ENCODE results near the gene SERINC2. TPM values are rescaled to one million over a fixed set of nuclear protein-coding genes. Genes with fewer than 3 reads are reported as not detected.
"Not testable (repeated sequence)": the region's sequence is repeated elsewhere in the genome, so short reads cannot be mapped to it uniquely, and the experiment has no call there.

SERINC2 gene
- total and polyA plus RNA-seq, 10 of the 15 experiments (the other 5 are each of a cell fraction or from before 2014, with no cell fraction given): 0.02 to 9.4 (median 0.50) TPM

DNA sequence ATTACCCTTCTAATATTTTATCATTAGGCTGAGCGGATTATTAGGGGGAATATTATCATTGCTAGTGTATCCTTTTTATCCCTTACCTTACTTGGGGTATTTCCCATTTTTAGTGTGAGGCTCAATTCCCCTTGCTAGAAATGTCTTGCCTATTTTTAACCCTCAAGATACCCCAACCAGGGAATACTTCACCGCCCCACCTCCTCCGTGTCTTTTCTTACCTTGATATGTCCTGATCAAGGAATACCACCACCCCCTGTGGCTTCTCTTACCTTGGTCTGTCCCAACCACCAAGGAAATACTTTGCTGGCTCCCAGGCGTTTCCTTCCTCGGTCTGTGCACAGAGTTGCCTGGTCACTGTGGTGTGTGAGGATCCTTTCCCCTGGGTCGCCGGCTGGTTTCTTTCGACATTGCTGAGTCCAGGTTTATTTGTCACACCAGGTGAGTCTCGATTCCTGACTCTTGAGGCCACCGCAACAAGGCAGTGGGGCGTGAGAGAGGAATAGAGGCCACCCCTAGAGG, 57.8 kb downstream of the SERINC2 start (continued):
- TF ChIP-seq, protein P1, sequence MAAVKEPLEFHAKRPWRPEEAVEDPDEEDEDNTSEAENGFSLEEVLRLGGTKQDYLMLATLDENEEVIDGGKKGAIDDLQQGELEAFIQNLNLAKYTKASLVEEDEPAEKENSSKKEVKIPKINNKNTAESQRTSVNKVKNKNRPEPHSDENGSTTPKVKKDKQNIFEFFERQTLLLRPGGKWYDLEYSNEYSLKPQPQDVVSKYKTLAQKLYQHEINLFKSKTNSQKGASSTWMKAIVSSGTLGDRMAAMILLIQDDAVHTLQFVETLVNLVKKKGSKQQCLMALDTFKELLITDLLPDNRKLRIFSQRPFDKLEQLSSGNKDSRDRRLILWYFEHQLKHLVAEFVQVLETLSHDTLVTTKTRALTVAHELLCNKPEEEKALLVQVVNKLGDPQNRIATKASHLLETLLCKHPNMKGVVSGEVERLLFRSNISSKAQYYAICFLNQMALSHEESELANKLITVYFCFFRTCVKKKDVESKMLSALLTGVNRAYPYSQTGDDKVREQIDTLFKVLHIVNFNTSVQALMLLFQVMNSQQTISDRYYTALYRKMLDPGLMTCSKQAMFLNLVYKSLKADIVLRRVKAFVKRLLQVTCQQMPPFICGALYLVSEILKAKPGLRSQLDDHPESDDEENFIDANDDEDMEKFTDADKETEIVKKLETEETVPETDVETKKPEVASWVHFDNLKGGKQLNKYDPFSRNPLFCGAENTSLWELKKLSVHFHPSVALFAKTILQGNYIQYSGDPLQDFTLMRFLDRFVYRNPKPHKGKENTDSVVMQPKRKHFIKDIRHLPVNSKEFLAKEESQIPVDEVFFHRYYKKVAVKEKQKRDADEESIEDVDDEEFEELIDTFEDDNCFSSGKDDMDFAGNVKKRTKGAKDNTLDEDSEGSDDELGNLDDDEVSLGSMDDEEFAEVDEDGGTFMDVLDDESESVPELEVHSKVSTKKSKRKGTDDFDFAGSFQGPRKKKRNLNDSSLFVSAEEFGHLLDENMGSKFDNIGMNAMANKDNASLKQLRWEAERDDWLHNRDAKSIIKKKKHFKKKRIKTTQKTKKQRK (IDR thresholded peaks at IDR 0.05; ENCODE audit: low read depth, low read length): no peak
- no peak for TF ChIP-seq NFXL1 (IDR thresholded peaks at IDR 0.05; ENCODE audit: borderline replicate concordance)
- TF ChIP-seq E2F4 (IDR thresholded peaks at IDR 0.05; ENCODE audit: low read depth, low read length): no peak
- TF ChIP-seq MEF2B (IDR thresholded peaks at IDR 0.05; ENCODE audit: partially characterized antibody, poor library complexity, severe bottlenecking): no peak
- no peak for TF ChIP-seq YY1 (IDR thresholded peaks at IDR 0.05; ENCODE audit: low read depth, low read length)

- POLR2A ChIA-PET: interaction anchor here (0.8 to 1.6 kb wide), 3 partner anchors 29 to 77 kb away, joined by 3 to 4 read pairs (median 4); no protein-coding TSS in a partner anchor
- H2AFZ ChIP-seq (ENCODE audit: control insufficient read depth, low read depth, low read length); H3K27ac ChIP-seq (ENCODE audit: control insufficient read depth, insufficient read depth); H3K79me2 ChIP-seq (ENCODE audit: control insufficient read depth, insufficient read depth, low read length); H3K4me3 ChIP-seq; H3K9ac ChIP-seq (ENCODE audit: control insufficient read depth, insufficient read depth, low read length); ATAC-seq; BruUV-seq (replicated peaks); H3K9me3 ChIP-seq (replicated peaks; ENCODE audit: control insufficient read depth, insufficient read depth, low read length); H3K27me3 ChIP-seq (replicated peaks in 1 of 2; ENCODE audit: control insufficient read depth in 2 of 2, insufficient read depth in 2 of 2, low read length in 1 of 2); H3K36me3 ChIP-seq (ENCODE audit: control insufficient read depth in 2 of 2, insufficient read depth in 2 of 2, low read length in 1 of 2); H3K4me1 ChIP-seq (ENCODE audit: control insufficient read depth, insufficient read depth, low read length); FAIRE-seq; H3K4me2 ChIP-seq (ENCODE audit: control insufficient read depth, insufficient read depth); H4K20me1 ChIP-seq (ENCODE audit: control insufficient read depth, insufficient read depth); intact Hi-C loops (cut with micrococcal nuclease; ENCODE audit: unreplicated experiment); in situ Hi-C loops (cut with MboI); DNase-seq (ENCODE audit: low read depth, low spot score): not testable (repeated sequence)
- CTCF ChIA-PET: interaction anchor here (0.7 to 3.3 kb wide), 4 partner anchors 21 to 79 kb away, joined by 3 to 15 read pairs (median 6); no protein-coding TSS in a partner anchor
- RAD21 ChIA-PET (ENCODE audit: unreplicated experiment): interaction anchor here (1.0 kb wide), 1 partner anchor 77 kb away, joined by 3 read pairs; no protein-coding TSS in a partner anchor
- SMC1A ChIA-PET (ENCODE audit: uncharacterized antibody, unreplicated experiment): interaction anchor here (0.9 to 2.0 kb wide), 7 partner anchors 22 to 68 kb away, joined by 3 to 6 read pairs (median 4); no protein-coding TSS in a partner anchor
- WGBS (ENCODE audit: insufficient coverage, insufficient replicate concordance, low lambda C conversion rate, missing lambda C conversion rate): 78% methylated on average over 8 of the region's 8 CpGs
Measured at GRCh38 chr1:31471452-31472313, 58.7 kb downstream of the SERINC2 start.
